Bone marrow (tissue), 2 donors: ENCODE data around the gene DLGAP1.
"Not testable (repeated sequence)": the region's sequence is repeated elsewhere in the genome, so short reads cannot be mapped to it uniquely, and the experiment has no call there.

Experiments used
- DNase-seq, 2 donors: peaks; one replicate each; lab custom pipeline; 2025; lab: John Stamatoyannopoulos, UW

The DLGAP1 gene

GRCh38 chr18:3494569-3494968 lies 960.5 kb downstream of the DLGAP1 start:
- DNase-seq, result no peak

DNA sequence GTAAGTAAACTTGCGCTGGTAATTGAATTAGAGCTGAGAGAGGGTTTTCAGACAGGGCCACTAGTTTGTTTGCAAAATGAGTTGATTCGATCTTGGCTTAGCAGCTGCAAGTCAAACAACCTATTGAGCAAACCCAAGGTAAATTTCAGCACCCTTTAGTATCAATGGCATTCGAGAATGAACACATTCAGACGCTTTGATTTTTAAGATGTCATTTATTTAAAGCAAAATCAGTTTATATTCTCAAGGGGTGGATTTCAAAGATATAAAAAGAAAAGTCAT lies 960.9 kb downstream of the DLGAP1 start:
- DNase-seq, result no peak

DNA sequence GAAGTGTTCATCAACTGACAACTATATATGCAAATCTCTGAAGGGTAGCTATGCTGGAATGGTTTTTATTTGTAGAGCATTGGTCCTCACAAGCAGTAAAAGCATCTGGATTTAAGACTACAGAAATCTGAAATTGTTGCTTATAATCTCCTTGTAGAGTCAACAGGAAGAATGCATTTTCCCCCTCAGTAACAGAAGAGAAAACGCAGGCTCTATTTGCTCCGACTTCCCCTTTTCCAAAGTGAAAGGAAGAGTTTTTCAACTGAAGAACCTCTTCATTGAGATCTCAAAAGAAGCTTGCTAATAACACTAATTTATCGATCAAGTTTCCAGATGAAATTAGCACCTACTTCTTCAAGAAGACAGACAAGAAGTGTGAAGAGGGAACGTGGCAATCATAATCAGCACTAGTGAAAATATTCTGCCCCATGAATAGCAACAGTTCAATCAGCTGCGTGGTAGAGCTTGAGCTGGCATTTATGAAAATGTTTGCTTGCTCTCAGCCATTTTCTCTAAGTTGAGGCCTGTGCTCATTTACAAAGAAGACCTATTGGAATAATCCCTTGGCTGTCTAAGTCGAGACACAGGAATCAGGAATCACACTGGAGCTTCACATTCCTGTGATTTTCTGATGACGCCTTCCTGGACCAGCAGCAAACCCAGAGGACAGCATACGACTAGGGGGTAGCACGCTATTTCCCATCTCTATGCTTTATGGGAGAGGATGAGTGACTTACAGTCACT lies 961.4 kb downstream of the DLGAP1 start:
- peak in 1 of 2 donors; percentile 48 for DNase-seq

- no peak for DNase-seq
These were observed 962.4 kb downstream of the DLGAP1 start for GRCh38 chr18:3492721-3493120.

GRCh38 chr18:3491981-3492555 lies 963.0 kb downstream of the DLGAP1 start:
- DNase-seq, result no peak

- no peak for DNase-seq
These were observed 965.6 kb downstream of the DLGAP1 start for GRCh38 chr18:3489462-3489861.

DNA sequence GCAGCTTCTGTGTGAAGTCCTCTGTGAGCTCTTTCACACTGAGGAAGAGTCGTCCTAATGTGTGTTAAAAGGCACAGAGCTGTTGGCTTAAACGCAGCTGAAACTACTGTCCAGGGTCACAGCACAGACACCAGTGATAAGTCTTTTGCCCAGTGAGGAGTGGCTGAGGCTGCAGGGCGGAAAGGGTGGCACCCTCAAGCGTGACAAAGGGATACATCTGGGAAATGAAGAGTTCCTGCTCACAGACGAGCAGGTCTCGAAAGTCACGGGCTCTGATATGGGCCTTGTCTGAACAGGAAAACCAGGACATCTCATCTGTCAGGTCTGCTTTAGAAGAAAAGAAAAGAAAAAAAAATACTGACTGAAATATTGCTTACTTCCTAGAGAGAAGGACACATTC lies 968.6 kb downstream of the DLGAP1 start:
- peak in 1 of 2 donors; percentile 44 for DNase-seq

DNA sequence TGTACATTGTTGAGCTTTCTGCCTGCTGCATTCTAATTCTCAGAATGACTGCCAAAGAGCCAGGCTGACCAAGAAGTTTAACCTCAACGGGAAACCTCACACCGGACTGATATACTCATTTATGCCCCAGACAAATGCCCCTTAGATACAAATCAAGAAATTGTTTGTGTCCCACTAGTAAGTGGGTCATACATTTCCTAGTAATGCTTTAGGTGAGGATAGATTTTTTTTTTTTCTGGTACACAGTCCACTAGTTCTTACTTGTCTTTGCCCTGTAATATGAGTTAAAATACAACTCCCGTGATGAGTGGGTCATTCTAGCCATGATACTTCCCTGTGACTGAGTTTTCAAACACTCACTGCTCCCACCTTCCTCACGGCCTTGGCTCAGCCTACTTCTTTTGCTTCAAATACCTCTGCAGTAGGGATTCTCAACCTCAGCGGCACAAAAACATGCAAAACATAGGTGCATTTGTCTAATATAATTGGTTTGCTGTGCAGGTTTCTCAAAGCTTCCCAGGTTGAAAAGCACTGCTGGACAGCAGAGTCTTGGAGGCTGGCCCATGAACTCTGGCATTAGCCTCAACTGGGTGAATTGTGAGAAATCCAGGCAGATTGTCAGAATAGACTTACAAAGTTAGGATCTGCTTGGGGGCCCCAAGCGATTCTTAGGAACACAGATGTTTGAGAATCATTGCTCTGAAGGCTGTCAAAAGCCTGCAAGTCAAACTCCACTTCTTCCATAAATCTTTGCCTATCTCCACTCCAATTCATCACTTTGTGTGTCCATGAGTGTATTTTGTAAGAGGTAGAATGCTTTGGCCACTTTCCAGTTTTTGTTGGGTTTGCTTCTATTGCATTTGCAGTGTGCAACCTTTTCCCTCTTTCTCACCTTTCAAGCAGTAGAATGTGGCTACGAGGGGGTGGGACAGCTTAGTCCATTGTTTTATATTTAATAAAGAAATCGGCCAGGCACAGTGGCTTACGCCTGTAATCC lies 969.7 kb downstream of the DLGAP1 start:
- no peak for DNase-seq

- DNase-seq, result no peak
These were observed 972.8 kb downstream of the DLGAP1 start for GRCh38 chr18:3482258-3482657.

- peak in 1 of 2 donors; percentile 5 for DNase-seq
These were observed 973.4 kb downstream of the DLGAP1 start for GRCh38 chr18:3481696-3482210.

DNA sequence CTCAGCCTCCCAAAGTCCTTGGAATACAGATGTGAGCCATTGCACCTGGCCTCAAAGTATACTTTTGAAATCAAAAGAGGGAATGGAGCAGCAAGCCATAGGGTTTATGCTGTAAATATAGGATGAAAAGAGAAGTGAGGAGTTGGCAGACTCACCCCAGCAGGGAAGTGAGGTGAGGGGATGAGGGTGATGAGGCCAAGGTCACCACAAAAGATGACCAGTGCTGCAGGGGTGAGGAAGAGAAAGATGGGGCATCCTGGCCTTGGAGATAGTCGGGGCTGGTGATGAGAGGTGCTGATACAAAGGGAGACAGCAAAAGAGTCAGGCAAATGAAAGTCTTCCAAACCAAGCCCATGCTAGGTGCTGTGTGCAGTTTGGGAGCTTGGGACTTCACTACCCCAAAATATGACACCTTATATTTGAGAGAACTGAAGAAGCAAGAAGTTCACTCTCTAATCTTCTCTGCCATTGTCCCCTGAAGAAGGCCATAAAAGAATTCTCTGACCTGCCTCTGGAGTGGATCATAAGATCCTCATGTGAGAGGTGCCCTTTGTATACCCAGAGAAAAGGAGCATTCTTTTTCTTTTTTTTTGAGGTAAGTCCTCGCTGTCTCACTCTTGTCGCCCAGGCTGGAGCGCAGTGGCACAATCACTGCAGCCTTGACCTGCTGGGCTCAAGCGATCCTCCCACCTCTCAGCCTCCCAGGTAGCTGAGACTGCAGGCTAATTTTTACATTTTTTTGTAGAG lies 974.1 kb downstream of the DLGAP1 start:
- no peak for DNase-seq

DNA sequence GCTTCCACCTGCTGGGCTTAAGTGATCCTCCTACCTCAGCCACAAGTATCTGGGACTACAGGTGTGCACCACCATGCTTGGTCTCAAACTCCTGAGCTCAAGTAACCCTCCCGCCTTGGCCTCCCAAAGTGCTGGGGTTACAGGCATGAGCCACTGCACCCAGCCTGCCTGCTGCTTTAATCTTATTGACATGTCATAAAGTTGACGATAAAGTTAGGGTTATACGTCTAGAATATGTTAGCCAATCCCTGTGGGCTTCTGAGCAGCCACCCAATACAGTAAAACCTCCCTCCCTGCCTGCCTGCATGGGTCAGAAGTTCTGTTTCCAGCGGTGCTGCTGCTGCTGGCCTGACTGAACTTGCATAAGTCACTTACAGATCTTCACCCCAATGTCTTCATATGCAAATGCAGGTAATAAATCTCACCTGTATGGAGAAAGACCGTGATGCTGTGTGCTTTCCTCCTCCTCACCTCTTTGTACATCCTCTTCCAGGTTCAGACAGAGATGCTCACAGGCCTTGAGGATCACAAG lies 975.1 kb downstream of the DLGAP1 start:
- DNase-seq, result no peak

DNA sequence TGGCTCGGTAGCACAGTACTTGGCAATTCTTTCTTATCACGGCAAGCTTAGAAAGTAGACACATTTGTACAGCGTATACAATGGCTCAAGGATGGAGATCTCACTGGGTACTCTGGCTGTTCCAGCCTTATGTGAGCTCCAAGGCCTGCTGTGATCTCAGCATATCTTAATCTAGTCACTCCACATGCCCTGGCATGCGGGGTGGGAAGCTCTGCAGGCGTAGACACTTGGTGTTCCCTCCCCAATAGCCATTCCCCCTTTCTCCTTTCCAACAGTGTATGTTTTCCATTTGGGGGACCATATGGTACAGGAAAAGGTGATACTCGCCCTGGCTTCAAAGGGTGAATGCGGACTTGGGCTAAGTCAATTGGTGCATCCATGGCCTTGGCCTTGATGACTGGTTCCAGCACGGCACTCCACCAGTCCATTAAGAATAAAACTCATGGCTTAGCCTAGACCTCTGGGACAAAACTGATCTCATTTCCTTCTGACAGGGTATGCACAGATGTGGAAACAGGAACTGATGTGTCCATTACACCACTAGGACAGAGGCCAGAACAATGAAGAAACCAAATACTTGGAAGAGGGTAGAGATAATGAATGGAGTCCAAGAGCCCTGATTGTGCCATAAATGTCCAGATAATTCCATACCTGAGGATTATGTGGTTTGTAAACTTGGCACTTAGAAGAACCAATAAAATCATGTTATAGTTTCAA lies 976.7 kb downstream of the DLGAP1 start:
- DNase-seq, result no peak

GRCh38 chr18:3472681-3473544 lies 982.2 kb downstream of the DLGAP1 start:
- DNase-seq, result no peak

- DNase-seq, result not testable (repeated sequence)
These were observed 983.0 kb downstream of the DLGAP1 start for GRCh38 chr18:3472121-3472520.

- no peak for DNase-seq
These were observed 983.9 kb downstream of the DLGAP1 start for GRCh38 chr18:3471141-3471648.

GRCh38 chr18:3468833-3469232 lies 986.3 kb downstream of the DLGAP1 start:
- DNase-seq, result no peak

DNA sequence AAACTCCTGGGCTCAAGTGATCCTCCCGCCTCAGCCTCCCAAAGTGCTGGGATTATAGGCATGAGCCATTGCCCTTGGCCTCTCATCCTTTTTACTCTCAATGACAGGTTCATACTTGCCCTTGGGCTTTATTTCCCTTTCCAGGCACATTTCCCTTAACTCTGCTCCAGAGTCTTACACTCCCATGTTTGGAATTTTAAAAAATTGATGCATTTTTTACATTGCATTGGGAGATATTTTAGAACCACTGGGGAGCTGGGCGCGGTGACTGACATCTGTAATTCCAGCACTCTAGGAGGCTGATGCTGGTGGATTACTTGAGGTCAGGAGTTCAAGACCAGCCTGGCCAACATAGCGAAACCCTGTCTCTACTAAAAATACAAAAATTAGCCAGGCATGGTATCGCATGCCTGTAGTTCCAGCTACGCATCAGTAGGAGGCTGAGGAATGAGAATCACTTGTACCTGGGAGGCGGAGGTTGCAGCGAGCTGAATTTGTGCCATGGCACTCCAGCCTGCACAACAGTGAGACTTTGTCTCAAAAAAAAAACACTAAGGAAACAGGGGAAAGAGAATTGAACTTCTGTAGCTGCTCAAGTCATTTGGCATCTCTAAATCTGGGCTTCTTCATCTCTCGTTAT lies 986.9 kb downstream of the DLGAP1 start:
- DNase-seq, result no peak

DNA sequence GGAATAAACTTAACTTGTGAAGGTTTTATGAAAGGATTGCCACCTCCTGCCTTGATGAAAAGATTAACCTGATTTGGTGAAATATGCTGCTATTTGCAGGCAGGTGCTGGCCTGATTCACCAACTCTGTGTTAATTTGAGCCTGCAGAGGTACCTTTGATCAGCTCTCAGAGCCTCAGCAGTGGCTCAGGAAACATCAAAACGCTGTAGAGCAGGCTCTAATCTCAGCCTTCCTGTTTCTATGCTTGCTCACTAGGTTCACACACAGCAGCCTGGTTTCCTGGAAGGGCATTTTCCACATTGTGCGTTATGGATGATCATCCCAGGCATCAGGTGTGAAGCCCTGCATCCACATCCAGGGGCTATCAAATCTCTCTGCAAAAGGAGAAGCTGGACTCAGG lies 988.2 kb downstream of the DLGAP1 start:
- no peak for DNase-seq
